GM21515 (cell line): ENCODE results near the gene FPR1.

ENCODE experiments used
- ATAC-seq: cut with Tn5 transposase; IDR thresholded peaks from one replicate; pipeline ENCODE4 v1.9.1; 2021; ENCODE audit not compliant: unreplicated experiment

FPR1 gene

DNA sequence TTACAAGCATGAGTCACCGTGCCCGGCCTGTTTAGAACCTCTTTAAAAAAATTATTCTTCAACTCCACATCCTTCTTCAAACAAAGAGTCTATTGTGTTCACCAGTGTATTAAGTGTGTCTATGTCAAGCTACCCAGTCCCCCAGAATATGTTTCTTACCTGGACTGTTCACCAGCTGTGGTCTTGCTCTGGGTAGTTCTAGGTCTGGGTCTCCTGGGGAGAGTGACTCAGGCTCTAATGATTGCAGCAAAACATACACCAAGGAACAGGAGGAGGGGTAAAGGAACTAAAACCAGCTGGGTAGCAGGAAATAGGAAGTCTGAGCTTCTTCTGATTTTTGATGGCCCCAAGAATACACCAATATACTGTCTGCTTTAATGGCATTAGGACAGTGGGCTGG, at the start of gene FPR1:
Gene FPR1 (minus strand): TSS at position 224 of the 400 bp plus-strand sequence. CDS start 4,884 bp downstream, outside the sequence.
- no peak for ATAC-seq

DNA sequence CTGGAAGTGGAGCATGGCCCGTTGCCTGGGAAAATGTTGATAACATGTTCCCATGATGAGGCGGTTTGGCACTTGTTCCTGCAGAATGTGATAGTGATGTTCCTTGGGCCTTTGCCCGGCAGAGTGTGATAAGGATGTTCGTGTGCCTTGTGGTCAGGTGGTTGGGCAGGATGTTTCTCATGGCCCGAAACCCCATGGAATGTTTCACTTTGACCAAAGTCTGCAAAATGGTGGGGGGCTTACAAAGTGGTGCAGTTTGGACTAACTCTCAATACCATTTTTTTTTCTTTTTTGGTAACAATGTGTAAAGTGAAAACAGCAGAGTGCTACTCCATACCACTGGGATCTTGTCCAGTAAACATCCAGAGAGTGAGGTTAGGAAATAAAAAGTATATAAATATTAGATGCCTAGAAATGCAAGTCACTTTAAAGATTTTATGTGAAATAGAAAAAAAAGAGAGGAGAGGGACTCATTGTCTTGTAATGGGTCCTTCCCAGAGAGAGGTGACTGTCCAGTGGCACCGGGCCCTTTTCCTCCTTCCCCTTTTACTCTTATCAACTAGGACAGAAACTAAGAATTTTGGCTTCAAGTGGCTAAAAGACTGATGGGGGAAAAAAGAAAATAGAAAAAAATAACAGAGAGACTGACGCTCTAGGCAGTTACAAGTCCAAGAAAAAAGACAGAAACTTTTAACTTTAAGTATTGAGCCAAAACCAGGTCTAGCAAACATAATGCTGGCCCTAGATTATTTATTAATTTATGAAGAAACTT, 49.0 kb upstream of the FPR1 start:
- no peak for ATAC-seq

DNA sequence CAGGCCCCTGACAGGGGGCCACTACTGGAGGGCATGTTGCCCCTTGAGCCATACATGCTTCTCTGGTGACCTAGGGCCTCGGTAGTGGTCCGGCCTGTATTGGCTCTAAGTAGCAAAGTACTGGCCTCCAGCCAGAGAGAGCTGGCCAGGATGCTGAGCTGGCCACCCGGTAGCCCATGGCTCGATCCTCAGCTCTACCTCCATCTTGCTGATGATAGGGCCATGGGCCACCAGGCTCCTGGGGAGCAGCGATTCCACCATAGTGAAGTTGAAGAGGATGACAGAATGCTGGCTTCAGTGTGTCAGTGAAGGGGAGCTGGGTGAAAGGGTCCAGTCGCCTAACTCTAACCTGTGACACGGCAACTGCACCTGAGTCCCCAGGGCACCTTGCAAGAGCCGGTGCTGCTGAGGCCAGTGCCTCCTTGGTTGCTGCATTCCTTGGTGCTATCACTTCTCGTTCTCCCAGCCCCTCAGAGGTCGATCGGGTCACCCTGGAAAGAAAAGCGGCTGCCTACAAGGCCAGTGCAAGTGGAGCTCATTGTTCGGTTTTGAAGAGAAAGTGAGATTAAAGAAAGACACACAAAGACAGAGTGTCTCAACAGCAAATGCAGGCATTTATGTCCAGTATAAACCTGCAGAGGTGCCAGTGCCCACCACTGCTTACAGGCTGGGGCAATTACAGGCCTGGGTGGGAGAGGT, 48.2 kb upstream of the FPR1 start:
- ATAC-seq: no peak

DNA sequence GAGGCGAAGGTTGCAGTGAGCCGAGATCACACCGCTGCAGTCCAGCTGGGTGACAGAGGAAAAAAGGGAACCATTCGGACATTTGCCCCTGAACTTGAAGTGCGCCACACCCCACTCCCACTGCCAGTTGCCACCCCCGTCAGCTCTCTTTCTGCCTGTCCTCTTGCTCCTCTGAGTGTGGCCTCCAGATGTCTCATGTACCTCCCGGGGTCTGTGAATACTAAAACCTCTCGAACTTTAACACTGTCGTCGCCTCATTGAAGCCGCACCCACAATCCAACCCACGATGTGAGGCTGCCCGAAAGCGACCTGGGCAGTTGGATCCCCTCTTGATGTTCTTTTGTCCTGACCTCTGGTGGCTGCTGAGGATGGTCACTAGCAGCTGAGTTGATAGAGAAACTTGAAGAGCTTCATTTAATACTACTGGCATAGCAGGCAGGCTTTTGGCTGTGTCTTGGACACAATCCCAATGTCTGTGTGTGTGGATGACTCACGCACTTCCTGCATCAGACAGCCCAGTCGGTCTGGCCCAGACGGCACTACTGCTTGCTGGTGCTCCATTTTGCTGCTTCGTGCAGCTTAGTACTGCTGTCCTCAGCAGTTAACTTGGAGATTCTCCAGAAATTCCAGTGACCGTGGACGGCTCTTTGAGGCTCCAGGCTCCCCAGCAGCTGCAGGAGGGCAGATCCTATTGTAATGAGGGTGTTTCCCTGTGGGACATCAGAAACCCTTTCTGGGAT, 47.5 kb upstream of the FPR1 start:
- no peak for ATAC-seq

GRCh38 chr19:51798062-51798461, 46.4 kb upstream of the FPR1 start:
- ATAC-seq: no peak

DNA sequence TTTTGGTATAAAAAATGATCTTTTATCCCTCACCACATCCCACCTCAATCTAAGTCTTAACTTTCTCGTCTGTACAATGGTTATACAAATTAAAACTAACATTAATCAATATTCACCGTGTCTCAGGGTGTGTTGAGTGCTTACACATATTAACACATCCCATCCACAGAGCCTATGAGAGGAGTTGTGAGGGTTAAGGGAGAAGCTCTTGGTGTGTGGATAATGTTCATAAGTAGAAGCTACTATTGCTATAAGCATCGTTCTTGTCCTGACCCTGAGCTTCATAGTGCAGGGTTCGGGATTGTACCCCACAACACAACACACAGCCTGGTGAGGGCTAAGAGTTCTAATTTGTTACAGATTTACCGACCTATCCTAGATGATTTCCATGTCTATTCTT, 45.8 kb upstream of the FPR1 start:
- ATAC-seq: no peak

DNA sequence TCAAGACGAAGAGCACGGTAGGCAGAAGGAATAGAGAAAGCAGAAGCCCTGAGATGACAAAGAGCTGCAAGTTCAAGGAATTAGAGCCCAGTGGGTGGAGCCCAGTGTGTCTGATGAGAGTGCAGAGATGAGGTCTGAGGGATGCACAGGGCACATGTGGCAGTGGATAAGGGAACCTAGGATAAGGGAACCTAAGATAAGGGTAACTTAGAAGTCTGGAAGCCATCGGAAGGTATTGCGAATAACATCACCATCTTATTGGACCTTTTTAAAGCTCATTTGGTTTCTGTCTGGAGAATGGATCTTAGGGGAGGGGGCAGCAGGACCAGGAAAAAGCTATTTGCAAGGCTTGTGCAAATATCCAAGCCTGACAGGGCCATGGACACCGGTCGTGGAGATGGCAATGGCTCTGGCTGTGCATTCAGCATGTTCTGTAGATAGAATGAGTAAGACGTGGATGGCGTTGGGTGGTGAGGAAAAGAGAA, 44.6 kb upstream of the FPR1 start:
- no peak for ATAC-seq

DNA sequence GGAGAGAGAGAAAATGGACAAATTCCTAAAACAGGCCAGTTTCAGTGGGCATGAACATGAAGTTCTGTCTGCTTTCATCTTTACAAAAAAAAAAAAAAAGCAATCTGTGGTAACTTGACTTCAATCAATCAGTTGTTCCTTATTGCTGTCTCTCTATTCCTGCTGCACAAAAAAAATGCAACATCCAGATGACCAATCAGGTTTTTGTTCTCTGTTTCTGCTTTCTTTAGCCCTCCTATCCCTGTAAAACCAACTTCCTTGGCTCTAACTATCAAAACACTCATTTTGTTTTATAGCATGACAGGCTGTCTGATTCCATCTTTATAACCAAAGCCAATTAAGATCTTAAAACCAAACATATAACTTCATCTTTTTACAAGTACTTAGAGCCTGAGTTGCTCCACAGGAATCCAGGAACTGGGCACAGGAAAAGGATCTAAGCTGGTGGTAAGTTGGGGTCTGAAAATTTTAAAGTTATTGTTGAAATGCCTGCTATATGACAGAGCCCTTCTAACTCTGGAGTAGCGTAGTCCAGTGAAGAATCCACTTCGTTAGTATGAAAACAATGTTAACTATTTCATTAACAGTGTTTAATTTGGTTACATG, 43.3 kb upstream of the FPR1 start, which contains the start of gene FPR3:
Gene FPR3 (plus strand): TSS at position 273 of the 606 bp plus-strand sequence. CDS start 28,592 bp downstream, outside the sequence.
- no peak for ATAC-seq

GRCh38 chr19:51793994-51794393, 42.3 kb upstream of the FPR1 start:
- no peak for ATAC-seq

DNA sequence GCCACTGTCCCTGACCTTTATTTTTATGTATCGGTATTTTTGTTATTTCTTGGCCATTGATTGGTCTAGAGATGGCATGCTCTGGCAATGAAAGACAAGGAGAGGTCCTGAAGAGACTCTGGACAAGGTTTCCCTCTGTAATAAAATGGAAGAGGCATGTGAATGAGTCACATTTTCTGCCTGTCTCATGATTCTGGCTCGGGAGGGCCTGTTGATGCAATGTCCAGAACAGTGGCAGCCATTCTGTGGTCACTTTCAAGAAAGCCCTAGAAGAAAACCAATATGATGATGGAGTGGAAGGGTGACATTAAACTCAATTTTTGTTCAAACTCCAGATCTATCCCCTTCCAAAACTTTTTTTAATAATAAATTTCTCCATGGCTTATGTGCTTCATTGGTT, 41.3 kb upstream of the FPR1 start:
- ATAC-seq: no peak

DNA sequence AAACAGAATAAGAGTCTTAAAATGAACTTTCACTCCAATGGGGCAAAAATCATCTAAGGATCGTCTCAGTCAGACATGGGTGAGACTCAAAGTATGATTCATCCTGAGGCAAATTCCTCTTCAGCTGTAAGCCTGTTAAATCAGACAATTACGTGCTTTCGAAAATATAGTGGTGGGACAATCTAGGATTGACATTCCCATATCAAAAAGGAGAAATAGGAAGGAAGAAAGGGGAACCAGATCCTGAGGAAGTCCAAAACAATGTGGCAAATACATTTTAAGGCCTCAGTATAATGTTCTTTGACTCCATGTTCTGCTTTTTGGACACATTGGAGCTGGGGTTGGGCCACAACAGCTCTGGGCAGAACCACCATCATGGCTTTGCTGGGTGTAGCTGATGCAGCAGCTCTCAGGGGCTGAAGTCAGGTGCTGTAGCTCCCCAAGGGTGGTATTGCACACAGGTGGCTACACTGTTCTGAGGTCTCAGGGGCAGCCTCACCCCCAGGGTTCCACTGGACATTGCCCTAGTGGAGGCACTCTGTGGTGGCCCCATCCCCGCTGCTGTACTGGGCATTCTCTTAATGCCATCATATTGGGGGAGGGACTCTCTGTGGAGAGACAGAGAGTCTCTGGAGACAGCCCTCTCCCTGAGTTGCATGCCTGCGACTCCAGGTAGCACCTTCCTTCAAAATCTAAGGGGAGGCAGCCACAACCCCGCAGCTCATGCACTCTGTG, 37.5 kb upstream of the FPR1 start:
- no peak for ATAC-seq

GRCh38 chr19:51788029-51788428, 36.4 kb upstream of the FPR1 start:
- ATAC-seq: no peak

- no peak for ATAC-seq
Observed at GRCh38 chr19:51786646-51787494, 35.2 kb upstream of the FPR1 start.

- ATAC-seq: no peak
Observed at GRCh38 chr19:51784922-51785690, 33.4 kb upstream of the FPR1 start.

DNA sequence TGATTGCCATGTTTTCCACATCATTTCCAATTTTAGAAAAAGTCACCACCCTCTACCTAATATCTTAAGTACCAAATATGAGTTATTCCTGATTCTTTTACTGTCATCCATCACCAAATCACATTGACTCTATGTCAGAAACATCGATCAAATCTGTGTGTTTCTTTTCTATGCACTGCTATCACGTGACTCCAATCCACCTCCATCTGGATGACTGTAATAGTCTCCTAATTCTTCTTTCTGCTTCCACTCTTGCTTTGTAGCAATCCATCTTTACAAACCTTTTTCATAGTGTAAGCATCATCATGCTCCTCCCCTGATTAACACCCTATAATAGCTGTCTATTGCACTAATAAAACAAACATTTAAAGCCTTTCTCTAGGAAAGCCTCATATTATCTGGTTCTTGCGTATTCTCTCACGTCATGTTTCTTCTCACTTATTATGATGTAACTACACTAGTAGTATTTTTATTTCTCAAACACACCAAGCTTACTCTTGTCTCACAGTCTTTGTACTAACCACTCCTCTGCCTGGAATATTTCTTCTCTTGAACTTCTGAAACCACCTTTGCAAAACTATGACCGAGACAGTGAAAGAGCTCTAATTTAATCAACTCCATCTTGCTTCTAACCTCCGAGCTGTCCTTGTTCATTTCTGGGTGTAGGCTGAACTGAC, 32.6 kb upstream of the FPR1 start:
- no peak for ATAC-seq

DNA sequence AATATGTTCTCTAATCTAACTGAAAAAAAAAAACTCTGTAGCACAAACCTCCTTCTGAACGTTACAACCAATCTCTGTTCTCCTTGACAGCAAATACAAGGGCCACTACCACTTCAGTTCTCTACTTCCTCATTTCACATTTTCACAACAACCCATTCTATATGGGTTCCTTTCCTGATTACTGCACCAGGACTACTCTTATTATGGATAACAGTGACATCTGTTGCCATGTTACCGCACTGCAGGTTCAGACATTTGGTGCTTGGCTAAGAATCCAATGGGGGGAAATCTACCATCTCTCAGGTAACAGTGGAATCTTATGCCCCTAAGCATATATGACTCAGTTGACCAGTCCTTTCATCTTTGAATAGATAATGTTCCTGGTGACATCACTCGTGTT, 31.7 kb upstream of the FPR1 start:
- no peak for ATAC-seq

DNA sequence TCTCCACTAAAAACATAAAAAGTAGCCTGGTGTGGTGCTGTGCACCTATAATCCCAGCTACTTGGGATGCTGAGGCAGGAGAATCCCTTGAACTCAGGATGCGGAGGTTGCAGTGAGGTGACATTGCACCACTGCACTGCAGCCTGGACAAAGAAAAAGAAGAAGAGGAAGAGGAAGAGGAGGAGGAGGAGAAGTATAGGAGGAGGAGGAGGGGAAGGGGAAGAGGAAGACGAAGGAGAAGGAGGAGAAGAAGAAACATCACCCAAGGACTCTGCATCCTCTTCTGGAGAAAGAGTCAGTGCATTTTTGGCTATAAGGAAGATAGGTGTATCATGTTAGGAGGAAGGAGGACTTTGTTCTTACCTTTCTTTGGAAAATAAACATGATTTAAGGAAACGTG, 30.3 kb upstream of the FPR1 start:
- ATAC-seq: no peak

GRCh38 chr19:51780270-51780669, 28.6 kb upstream of the FPR1 start:
- no peak for ATAC-seq
